ENCODE results near the gene RGS7. TPM values are rescaled to one million over a fixed set of nuclear protein-coding genes. Genes with fewer than 3 reads are reported as not detected.

Gene RGS7
- total and polyA plus RNA-seq, 7 donors = 0.04 TPM; not detected in 6

GRCh38 chr1:241269116-241269515 is 87.9 kb downstream of the RGS7 start:
- ATAC-seq = no peak
- 58 to 69% (median 67%) methylated on average over 9 of the region's 9 CpGs for WGBS, 3 donors
- Histone ChIP-seq H3K36me3 (ENCODE audit: insufficient read depth in 1 of 2, low read depth in 1 of 2) (no peaks in the 10 kb centered on the region), H3K4me1 (no peaks in the 10 kb centered on the region), H3K9me3 (no peaks in the 10 kb centered on the region), H3K4me3 (no peak overlapping the region), H3K27ac (no peak overlapping the region), H3K27me3 (ENCODE audit: insufficient read depth in 3 of 3, low read length in 2 of 3) (no peaks in the 10 kb centered on the region)
- no peak for TF ChIP-seq CTCF (IDR thresholded peaks at IDR 0.05)
- intact Hi-C loops (cut with DNase I) = no loop called here
- DNase-seq = no peak

- no peak overlapping the region for H3K4me3 ChIP-seq
- no peaks in the 10 kb centered on the region for H3K9me3 ChIP-seq
- no peaks in the 10 kb centered on the region for H3K4me1 ChIP-seq
- intact Hi-C loops (cut with DNase I) = no loop called here
- no peak for TF ChIP-seq CTCF (IDR thresholded peaks at IDR 0.05)
- WGBS, 3 donors = 64 to 81% (median 74%) methylated on average over 2 of the region's 2 CpGs
- H3K27me3 ChIP-seq (ENCODE audit: insufficient read depth in 3 of 3, low read length in 2 of 3) = no peaks in the 10 kb centered on the region
- DNase-seq (no peak), ATAC-seq (no peak)
- H3K36me3 ChIP-seq (ENCODE audit: insufficient read depth in 1 of 2, low read depth in 1 of 2) = no peaks in the 10 kb centered on the region
- H3K27ac ChIP-seq = no peak overlapping the region
Measured at GRCh38 chr1:241266121-241266520, 90.9 kb downstream of the RGS7 start.

- Histone ChIP-seq H3K27ac (no peak overlapping the region), H3K27me3 (ENCODE audit: insufficient read depth in 3 of 3, low read length in 2 of 3) (no peaks in the 10 kb centered on the region), H3K9me3 (no peaks in the 10 kb centered on the region), H3K36me3 (ENCODE audit: insufficient read depth in 1 of 2, low read depth in 1 of 2) (no peaks in the 10 kb centered on the region), H3K4me3 (no peak overlapping the region), H3K4me1 (no peaks in the 10 kb centered on the region)
- no peak for ATAC-seq
- TF ChIP-seq CTCF (IDR thresholded peaks at IDR 0.05) = no peak
- intact Hi-C loops (cut with DNase I) = no loop called here
- no peak for DNase-seq
- WGBS, 3 donors = 52 to 55% (median 53%) methylated on average over 2 of the region's 2 CpGs
Measured at GRCh38 chr1:241265428-241265827, 91.6 kb downstream of the RGS7 start.

- H3K36me3 ChIP-seq (ENCODE audit: insufficient read depth in 1 of 2, low read depth in 1 of 2) = no peaks in the 10 kb centered on the region
- no peak for TF ChIP-seq CTCF (IDR thresholded peaks at IDR 0.05)
- 47 to 76% (median 63%) methylated on average over 3 of the region's 3 CpGs for WGBS, 3 donors
- H3K4me3 ChIP-seq = no peak overlapping the region
- no peak overlapping the region for H3K27ac ChIP-seq
- ATAC-seq (no peak), DNase-seq (no peak)
- no peaks in the 10 kb centered on the region for H3K4me1 ChIP-seq
- intact Hi-C loops (cut with DNase I) = no loop called here
- H3K27me3 ChIP-seq (ENCODE audit: insufficient read depth in 3 of 3, low read length in 2 of 3) = no peaks in the 10 kb centered on the region
- no peaks in the 10 kb centered on the region for H3K9me3 ChIP-seq
Measured at GRCh38 chr1:241263346-241263745, 93.7 kb downstream of the RGS7 start.

- WGBS, 3 donors = 63 to 80% (median 79%) methylated on average over 2 of the region's 2 CpGs
Measured at GRCh38 chr1:241253471-241253870, 103.5 kb downstream of the RGS7 start.

More at GRCh38 chr1:241253471-241253870, 103.5 kb downstream of the RGS7 start:
- H3K27me3 ChIP-seq (ENCODE audit: insufficient read depth in 3 of 3, low read length in 2 of 3) = no peaks in the 10 kb centered on the region
- intact Hi-C loops (cut with DNase I) = no loop called here
- DNase-seq (no peak), ATAC-seq (no peak)
- H3K9me3 ChIP-seq = no peaks in the 10 kb centered on the region
- H3K4me3 ChIP-seq = no peak overlapping the region
- H3K4me1 ChIP-seq = no peaks in the 10 kb centered on the region
- H3K27ac ChIP-seq = no peak overlapping the region
- no peaks in the 10 kb centered on the region for H3K36me3 ChIP-seq (ENCODE audit: insufficient read depth in 1 of 2, low read depth in 1 of 2)
- TF ChIP-seq CTCF (IDR thresholded peaks at IDR 0.05) = no peak

Data from psoas muscle (tissue), 8 donors.